DLD1 (cell line): ENCODE measurements around the gene OR4C15.

ENCODE experiments used
- in situ Hi-C: cut with HindIII; loops from 2 replicates; pipeline ENCODE4 v1.10.0; 2017; ENCODE audit warnings: low sequenced_read_pairs

OR4C15 gene

DNA sequence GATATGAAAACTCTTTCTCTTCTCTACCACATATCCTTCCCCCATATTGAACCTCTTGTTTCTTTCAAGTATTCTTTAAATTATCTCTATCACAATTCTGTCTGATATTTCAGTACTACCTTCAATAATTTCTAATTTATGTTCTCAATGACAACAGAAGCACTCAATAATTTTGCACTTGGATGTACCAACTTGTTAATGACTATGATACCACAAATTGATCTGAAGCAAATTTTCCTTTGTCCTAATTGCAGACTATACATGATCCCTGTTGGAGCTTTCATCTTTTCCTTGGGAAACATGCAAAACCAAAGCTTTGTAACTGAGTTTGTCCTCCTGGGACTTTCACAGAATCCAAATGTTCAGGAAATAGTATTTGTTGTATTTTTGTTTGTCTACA lies at the start of gene OR4C15:
Gene OR4C15 (plus strand): TSS at position 301 of the 400 bp plus-strand sequence. CDS start 0 bp downstream, at position 301.
- in situ Hi-C loops, result no loop called here

GRCh38 chr11:55571828-55572227 lies 17.6 kb downstream of the OR4C15 start, which contains the start of gene OR4C16:
Gene OR4C16 (plus strand): TSS chr11:55572128. CDS start chr11:55572128, 0 bp downstream.
- in situ Hi-C loops, result no loop called here

GRCh38 chr11:55572548-55572947 lies 18.3 kb downstream of the OR4C15 start:
- in situ Hi-C loops, result no loop called here
